RWPE2 (cell line): ENCODE data around the gene IRX4.

Experiments used
- ATAC-seq: fragments of 200-7000 bp; cut with Tn5 transposase; 3 replicates; pipeline ENCODE4 v1.9.1; 2021; ENCODE audit warnings: low read depth
- DNase-seq: peaks from one replicate; pipeline ENCODE4 v3.0.0-alpha.2; 2020; ENCODE audit warnings: low spot score
- H3K27ac ChIP-seq: fragments of 450-650 bp; 2 replicates; pipeline ENCODE4 v1.5.1; 2017; ENCODE audit warnings: mild to moderate bottlenecking; ENCODE audit not compliant: poor library complexity, severe bottlenecking
- H3K27me3 ChIP-seq: fragments of 250-450 bp; sonication (Bioruptor Pico); 2 replicates; pipeline ENCODE4 v1.5.1; 2021; ENCODE audit warnings: mild to moderate bottlenecking, moderate library complexity; ENCODE audit not compliant: insufficient read depth, poor library complexity, severe bottlenecking
- H3K36me3 ChIP-seq: fragments of 250-450 bp; sonication (Bioruptor Pico); 2 replicates; pipeline ENCODE4 v1.5.1; 2020; ENCODE audit warnings: low read depth, mild to moderate bottlenecking, moderate library complexity
- H3K4me1 ChIP-seq: fragments of 250-450 bp; sonication (Bioruptor Pico); 2 replicates; pipeline ENCODE4 v1.5.1; 2021; ENCODE audit warnings: mild to moderate bottlenecking, moderate library complexity; ENCODE audit not compliant: insufficient read depth, poor library complexity, severe bottlenecking
- H3K4me3 ChIP-seq: fragments of 250-450 bp; sonication (Bioruptor Pico); 2 replicates; pipeline ENCODE4 v1.5.1; 2021; ENCODE audit warnings: mild to moderate bottlenecking, moderate library complexity; ENCODE audit not compliant: severe bottlenecking
- H3K9me3 ChIP-seq: fragments of 250-450 bp; sonication (Bioruptor Pico); 2 replicates; pipeline ENCODE4 v1.5.1; 2021; ENCODE audit warnings: mild to moderate bottlenecking, moderate library complexity; ENCODE audit not compliant: severe bottlenecking
- CTCF ChIP-seq: fragments of 450-650 bp; IDR thresholded peaks from one replicate; pipeline ENCODE4 v1.5.1; 2017; ENCODE audit warnings: mild to moderate bottlenecking, moderate library complexity; ENCODE audit not compliant: poor library complexity, severe bottlenecking

The IRX4 gene

GRCh38 chr5:1882337-1883119, at the start of gene IRX4:
Gene IRX4, minus strand, starts transcription at chr5:1882925. Its CDS starts 278 bp downstream, at chr5:1882647.
- ATAC-seq, result peak; percentile 15
- Histone ChIP-seq H3K27me3 (no peaks in the 10 kb centered on the region), H3K36me3 (peaks cover 27% of the 10 kb centered on the region), H3K4me3 (peak within 1 kb of the TSS; percentile 83), H3K4me1 (peaks cover 7% of the 10 kb centered on the region), H3K27ac (peak within 1 kb of the TSS; percentile 78), H3K9me3 (no peaks in the 10 kb centered on the region)
- TF ChIP-seq CTCF, result no peak
- peak; percentile 76 for DNase-seq

- no peak for TF ChIP-seq CTCF
- peak; percentile 67 for DNase-seq
- peak overlapping the region; percentile 42 for H3K27ac ChIP-seq
These were observed 49.0 kb upstream of the IRX4 start for GRCh38 chr5:1931604-1932231.

GRCh38 chr5:1930880-1931603, 48.3 kb upstream of the IRX4 start:
- no peaks in the 10 kb centered on the region for H3K36me3 ChIP-seq
- H3K4me3 ChIP-seq, result peak overlapping the region; percentile 32
- DNase-seq, result peak; percentile 76
- peaks cover 13% of the 10 kb centered on the region for H3K4me1 ChIP-seq
- ATAC-seq, result peak; percentile 73
- H3K27ac ChIP-seq, result peak overlapping the region; percentile 42
- no peaks in the 10 kb centered on the region for H3K9me3 ChIP-seq
- H3K27me3 ChIP-seq, result no peaks in the 10 kb centered on the region
- no peak for TF ChIP-seq CTCF

More at GRCh38 chr5:1931604-1932231, 49.0 kb upstream of the IRX4 start:
- no peaks in the 10 kb centered on the region for H3K36me3 ChIP-seq
- H3K27me3 ChIP-seq, result no peaks in the 10 kb centered on the region
- H3K9me3 ChIP-seq, result no peaks in the 10 kb centered on the region
- ATAC-seq, result peak; percentile 35
- peaks cover 20% of the 10 kb centered on the region for H3K4me1 ChIP-seq
- peak overlapping the region; percentile 32 for H3K4me3 ChIP-seq

GRCh38 chr5:1930501-1930879, 47.8 kb upstream of the IRX4 start:
- Histone ChIP-seq H3K27ac (peak overlapping the region; percentile 42), H3K4me3 (peak overlapping the region; percentile 32), H3K9me3 (no peaks in the 10 kb centered on the region), H3K36me3 (no peaks in the 10 kb centered on the region), H3K4me1 (peaks cover 7% of the 10 kb centered on the region), H3K27me3 (no peaks in the 10 kb centered on the region)
- no peak for TF ChIP-seq CTCF
- DNase-seq (peak; percentile 62), ATAC-seq (peak; percentile 62)
